ENCODE data around the gene TRIM61. TPM values are rescaled to one million over a fixed set of nuclear protein-coding genes. Genes with fewer than 3 reads are reported as not detected.
A peak's percentile ranks its signal among the peaks of the same experiment; 100 is the strongest.
"Not testable (repeated sequence)": the region's sequence is repeated elsewhere in the genome, so short reads cannot be mapped to it uniquely, and the experiment has no call there.

The TRIM61 gene
- 1 to 10 TPM in 1 of 4 donors, under 1 TPM in 2, not detected in 1; 0.93 to 1.4 (median 0.94) TPM for total RNA-seq

DNA sequence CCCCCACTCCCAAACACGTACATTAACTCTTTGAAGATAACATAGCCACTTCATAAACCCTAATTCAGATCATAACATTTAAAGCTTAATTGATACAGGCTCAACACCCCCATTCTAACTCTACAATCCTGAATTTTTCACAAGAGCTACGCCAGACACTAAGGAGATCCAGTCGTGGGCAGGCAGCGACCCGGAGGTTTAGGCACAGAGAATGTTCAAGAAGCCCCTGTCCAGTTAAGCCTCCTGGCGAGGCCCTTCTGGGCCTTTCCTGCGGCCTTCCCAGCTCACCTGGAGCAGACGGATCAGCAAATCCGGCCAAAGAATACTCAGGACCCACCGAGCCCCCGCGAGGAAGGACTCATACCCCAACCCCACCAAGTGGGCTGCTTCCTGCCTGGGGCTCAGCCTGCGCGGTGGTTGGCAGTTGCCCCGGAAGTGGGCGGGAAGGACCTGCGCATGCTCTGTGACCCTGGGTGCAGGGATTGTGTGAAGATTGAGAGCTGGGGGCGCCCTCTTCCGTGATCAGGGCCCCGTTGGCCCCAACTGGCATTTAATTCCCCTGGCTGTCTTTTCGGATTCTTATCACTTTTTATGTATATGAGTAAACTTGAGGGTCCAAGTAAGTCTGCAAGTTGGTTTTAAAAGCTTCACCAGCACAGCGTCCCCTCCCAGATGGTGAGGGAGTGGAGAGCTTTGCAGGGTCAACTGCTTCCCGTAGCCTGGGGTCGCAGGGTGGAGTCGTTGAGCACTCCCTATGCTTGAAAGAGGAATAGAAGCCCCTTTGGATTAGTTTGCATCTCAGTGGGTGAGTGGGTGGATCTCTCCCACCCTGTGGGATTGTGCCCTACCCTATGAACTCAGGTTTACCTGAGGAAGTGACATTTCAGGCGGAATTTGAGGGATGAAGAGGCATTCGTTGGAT, at the start of gene TRIM61:
Gene TRIM61 (minus strand): TSS at position 415 of the 922 bp plus-strand sequence. CDS start 7,655 bp downstream, outside the sequence.
- peak; percentile 77 for ATAC-seq (ENCODE audit: low FRiP score)
- TF ChIP-seq, protein P1, sequence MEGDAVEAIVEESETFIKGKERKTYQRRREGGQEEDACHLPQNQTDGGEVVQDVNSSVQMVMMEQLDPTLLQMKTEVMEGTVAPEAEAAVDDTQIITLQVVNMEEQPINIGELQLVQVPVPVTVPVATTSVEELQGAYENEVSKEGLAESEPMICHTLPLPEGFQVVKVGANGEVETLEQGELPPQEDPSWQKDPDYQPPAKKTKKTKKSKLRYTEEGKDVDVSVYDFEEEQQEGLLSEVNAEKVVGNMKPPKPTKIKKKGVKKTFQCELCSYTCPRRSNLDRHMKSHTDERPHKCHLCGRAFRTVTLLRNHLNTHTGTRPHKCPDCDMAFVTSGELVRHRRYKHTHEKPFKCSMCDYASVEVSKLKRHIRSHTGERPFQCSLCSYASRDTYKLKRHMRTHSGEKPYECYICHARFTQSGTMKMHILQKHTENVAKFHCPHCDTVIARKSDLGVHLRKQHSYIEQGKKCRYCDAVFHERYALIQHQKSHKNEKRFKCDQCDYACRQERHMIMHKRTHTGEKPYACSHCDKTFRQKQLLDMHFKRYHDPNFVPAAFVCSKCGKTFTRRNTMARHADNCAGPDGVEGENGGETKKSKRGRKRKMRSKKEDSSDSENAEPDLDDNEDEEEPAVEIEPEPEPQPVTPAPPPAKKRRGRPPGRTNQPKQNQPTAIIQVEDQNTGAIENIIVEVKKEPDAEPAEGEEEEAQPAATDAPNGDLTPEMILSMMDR (IDR thresholded peaks at IDR 0.05), result no peak
- no peak for DNase-seq (ENCODE audit: low spot score)

DNA sequence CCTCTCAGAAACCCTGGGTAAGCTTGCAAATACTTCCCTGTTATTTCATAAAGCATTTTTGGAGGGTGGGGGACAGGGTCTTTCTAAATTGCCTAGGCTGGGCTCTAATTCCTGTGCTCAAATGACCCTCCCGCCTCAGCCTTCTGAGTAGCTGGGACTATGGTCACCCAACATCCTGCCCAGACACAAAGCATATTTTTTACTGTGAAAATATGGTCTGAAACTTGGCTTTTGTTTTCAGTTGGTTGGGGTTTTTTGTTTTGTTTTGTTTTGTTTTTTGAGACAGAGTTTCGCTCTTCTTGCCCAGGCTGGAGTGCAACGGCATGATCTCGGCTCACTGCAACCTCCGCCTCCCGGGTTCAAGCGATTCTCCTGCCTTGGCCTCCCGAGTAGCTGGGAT, 48.3 kb upstream of the TRIM61 start:
- DNase-seq (ENCODE audit: low spot score); ATAC-seq (ENCODE audit: low FRiP score): not testable (repeated sequence)

DNA sequence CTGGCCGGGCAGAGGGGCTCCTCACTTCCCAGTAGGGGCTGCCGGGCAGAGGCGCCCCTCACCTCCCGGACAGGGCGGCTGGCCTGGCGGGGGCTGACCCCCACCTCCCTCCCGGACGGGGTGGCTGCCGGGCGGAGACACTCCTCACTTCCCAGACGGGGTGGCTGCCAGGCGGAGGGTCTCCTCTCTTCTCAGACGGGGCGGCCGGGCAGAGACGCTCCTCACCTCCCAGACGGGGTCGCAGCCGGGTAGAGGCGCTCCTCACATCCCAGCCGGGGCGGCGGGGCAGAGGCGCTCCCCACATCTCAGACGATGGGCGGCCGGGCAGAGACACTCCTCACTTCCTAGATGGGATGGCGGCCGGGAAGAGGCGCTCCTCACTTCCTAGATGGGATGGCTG, 42.5 kb upstream of the TRIM61 start:
- not testable (repeated sequence) for ATAC-seq (ENCODE audit: low FRiP score); DNase-seq (ENCODE audit: low spot score)

DNA sequence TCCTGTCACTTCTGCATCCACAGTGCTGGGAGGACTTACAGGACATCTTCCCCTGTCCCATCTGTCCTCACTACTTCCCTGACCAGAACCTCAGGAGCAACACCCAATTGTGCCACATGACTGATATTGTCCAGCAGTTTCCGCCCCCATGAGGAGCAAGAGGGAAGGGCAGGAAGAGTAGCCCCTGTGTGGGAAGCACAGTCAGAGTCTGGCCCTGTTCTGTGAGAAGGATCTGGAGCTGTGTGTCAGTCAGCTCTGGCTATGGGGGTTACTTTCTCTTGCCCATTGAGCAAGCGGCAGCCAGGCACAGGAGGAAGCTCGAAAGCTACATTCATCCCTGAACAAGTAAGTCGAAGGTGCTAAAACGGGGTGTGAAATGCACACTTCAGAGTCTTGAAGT, 39.5 kb upstream of the TRIM61 start:
- DNase-seq (ENCODE audit: low spot score), result no peak
- no peak for ATAC-seq (ENCODE audit: low FRiP score)
- TF ChIP-seq, protein P1 (IDR thresholded peaks at IDR 0.05), result no peak

DNA sequence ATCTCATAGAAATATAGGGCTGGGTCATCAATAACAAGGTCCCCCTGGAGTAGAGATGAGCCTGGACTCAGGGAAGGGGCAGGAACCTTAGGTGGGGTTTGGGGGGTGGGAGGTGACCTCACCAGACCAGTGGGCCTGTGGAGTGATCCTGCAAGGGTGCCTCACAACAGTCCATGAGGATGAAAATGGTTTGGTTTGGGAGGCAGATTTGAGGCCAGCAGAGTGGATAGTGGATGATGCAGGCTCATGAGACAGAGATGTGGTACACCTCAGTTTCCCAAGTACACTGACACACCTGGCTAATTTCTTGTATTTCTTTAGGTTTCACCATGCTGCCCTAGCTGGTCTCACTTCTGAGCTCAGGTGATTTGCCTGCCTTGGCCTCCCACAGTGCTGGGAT, 36.2 kb upstream of the TRIM61 start:
- TF ChIP-seq, protein P1 (IDR thresholded peaks at IDR 0.05), result no peak
- DNase-seq (ENCODE audit: low spot score) (no peak), ATAC-seq (ENCODE audit: low FRiP score) (no peak)

DNA sequence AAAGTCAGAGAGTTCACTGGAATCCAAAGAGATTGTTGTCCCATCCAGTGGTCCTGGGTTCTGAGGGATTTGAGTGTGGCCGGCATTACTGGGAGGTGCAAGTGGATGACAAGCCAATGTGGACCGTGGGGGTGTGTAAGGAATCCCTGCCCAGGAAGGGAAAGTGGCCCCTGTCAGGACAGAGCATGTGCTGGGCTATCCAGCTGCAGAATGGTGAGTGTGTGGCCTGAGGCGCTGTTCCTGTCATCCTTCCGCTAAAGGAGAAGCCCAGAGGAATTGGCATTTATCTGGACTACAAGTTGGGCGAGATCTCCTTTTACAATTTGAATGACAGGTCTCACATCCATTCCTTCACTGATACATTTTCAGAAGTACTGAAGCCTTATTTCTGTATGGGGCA, 33.9 kb upstream of the TRIM61 start:
- TF ChIP-seq, protein P1 (IDR thresholded peaks at IDR 0.05), result no peak
- ATAC-seq (ENCODE audit: low FRiP score), result no peak
- DNase-seq (ENCODE audit: low spot score), result no peak

DNA sequence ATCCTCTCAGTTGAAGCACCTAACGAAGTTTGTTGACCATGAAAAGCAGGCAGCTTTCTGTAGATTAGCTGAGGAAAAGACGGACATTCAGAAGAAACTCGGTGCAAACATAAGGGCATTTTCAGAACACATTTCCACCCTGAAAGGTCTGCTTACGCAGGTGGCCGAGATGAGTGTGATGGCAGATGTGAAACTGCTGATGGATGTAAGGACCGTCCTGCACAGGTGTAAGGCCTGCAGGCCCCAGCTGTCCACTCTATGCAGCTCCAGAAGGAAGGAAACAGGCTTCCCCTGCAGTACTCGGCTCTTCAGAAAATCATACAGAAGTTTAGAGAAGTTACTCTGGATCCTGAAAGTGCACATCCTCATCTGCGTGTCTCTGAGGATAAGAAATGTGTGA, 33.5 kb upstream of the TRIM61 start:
- TF ChIP-seq, protein P1 (IDR thresholded peaks at IDR 0.05), result no peak
- DNase-seq (ENCODE audit: low spot score), result no peak
- no peak for ATAC-seq (ENCODE audit: low FRiP score)

DNA sequence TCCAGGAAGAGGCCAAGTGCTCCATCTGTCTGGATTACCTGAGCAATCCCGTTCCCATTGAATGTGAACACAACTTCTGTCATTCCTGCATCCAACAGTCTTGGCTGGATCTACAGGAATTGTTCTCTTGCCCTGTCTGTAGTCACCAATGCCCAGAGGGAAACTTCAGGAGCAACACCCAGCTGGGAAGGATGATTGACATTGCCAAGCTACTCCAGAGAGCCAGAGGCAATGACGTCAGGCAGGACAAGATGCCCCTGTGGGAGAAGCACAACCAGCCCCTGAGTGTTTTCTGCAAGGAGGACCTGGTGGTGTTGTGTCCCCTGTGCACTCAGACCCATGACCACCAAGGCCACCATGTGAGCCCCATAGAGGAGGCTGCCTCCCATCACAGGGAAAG, 33.0 kb upstream of the TRIM61 start:
- TF ChIP-seq, protein P1 (IDR thresholded peaks at IDR 0.05), result no peak
- ATAC-seq (ENCODE audit: low FRiP score), result no peak

More for the DNA sequence above, 33.0 kb upstream of the TRIM61 start:
- no peak for DNase-seq (ENCODE audit: low spot score)

All from omental fat pad (tissue), 4 donors.